ENCODE results near the gene GIMAP6.
"Not testable (repeated sequence)": the region's sequence is repeated elsewhere in the genome, so short reads cannot be mapped to it uniquely, and the experiment has no call there.

The GIMAP6 gene

DNA sequence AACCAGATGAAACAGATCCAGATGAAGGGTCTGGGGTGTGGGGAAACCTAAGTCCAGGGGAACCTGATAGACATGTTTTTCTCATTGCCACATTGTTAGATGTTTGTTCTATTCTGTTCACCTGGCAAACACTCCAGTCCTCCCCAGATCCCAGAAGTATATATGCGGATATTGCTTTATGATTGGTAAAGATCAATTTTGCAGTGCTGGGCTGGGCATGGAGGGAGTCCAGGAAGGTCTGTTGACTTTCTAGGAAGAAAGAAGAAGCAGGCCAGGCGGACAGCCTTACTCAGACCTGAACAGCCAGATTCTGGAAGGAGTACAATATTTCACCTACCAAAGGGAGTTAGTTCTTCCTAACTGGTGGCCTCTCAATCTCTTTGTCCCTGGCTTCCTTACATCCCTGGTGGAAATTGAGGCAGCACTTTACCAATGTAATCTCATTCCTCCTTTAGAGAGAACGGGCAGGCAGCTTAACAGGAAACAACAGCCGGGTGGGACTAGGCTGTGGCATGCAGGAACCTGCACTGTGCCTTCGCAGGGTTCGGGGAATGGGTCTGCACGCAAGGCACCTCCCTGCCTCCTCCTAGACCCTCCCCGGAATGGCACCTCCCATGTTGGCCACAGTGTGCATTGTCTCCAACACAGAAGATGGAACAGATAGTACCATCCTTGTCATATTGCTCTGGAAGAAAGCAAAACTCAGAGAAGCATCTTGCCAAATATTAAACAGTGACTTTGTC is 930 bp downstream of the GIMAP6 start:
- H3K4me3 ChIP-seq (ENCODE audit: low read depth, low read length), result no peak overlapping the region
- TF ChIP-seq, protein P1, sequence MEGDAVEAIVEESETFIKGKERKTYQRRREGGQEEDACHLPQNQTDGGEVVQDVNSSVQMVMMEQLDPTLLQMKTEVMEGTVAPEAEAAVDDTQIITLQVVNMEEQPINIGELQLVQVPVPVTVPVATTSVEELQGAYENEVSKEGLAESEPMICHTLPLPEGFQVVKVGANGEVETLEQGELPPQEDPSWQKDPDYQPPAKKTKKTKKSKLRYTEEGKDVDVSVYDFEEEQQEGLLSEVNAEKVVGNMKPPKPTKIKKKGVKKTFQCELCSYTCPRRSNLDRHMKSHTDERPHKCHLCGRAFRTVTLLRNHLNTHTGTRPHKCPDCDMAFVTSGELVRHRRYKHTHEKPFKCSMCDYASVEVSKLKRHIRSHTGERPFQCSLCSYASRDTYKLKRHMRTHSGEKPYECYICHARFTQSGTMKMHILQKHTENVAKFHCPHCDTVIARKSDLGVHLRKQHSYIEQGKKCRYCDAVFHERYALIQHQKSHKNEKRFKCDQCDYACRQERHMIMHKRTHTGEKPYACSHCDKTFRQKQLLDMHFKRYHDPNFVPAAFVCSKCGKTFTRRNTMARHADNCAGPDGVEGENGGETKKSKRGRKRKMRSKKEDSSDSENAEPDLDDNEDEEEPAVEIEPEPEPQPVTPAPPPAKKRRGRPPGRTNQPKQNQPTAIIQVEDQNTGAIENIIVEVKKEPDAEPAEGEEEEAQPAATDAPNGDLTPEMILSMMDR (IDR thresholded peaks at IDR 0.05; ENCODE audit: low read depth, low read length), result no peak

DNA sequence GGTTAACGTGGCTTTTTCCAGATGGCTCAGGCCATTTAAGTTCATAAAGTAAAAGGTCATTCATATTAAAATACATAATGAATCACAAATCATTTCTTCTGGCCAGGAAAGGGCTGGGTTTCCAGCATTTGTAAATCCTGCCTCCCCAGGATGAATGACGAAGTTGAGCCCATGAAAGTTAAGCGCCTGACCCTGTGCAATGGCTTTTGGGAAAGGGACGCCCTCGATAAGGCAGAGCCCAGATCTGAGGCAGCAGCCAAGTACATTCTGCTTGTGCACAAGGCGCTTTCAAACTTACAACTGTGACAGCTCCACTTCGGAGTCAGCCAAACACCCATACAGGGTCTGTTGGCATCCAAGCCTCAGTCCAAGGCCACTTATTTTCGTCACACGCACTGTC is 2.8 kb downstream of the GIMAP6 start:
- H3K4me3 ChIP-seq (ENCODE audit: low read depth, low read length), result no peak overlapping the region
- TF ChIP-seq, protein P1 (IDR thresholded peaks at IDR 0.05; ENCODE audit: low read depth, low read length), result no peak

DNA sequence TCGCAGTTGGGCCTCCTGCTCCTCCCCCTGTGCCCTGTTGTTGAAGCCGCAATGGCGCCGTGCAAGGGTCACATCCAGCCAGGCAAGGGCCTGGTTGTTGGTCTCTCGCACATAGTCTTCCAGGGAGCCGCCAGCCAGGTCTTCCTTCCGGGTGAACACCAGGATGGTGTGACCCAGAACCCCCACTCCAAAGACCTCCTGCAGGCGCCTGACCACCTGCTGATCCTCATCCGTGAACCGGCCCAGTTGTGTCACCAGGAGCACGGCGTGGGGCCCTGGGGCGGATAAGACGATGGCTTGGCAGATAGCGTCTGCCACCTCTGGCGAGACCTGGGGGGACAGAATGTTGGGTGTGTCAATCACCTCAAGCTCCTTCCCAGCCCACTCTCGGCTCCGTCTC is 4.2 kb downstream of the GIMAP6 start:
- no peak overlapping the region for H3K4me3 ChIP-seq (ENCODE audit: low read depth, low read length)
- TF ChIP-seq, protein P1 (IDR thresholded peaks at IDR 0.05; ENCODE audit: low read depth, low read length), result no peak

DNA sequence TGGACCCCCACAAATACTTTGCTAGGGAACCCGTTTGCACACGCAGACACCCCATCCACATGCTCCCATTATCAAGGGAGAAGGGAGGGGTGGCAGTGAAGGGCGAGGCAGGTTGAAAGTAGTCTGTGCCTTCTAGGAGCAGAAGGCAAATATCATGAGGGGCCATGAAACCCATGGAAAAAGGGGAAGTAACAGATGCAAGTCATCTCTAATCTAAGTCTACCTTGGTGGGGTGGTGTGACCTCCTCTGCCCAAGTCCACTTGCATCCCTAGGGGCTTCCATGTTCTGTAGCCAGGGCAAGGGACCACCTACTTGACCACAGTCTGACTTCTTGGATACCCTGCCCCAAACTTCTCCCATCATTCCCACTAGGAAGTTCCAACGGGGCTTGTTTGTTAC is 5.5 kb downstream of the GIMAP6 start:
- no peak overlapping the region for H3K4me3 ChIP-seq (ENCODE audit: low read depth, low read length)

GRCh38 chr7:150621376-150621775 is 10.8 kb downstream of the GIMAP6 start:
- no peak overlapping the region for H3K4me3 ChIP-seq (ENCODE audit: low read depth, low read length)
- TF ChIP-seq, protein P1 (IDR thresholded peaks at IDR 0.05; ENCODE audit: low read depth, low read length), result no peak

More for the DNA sequence above, 5.5 kb downstream of the GIMAP6 start:
- TF ChIP-seq, protein P1 (IDR thresholded peaks at IDR 0.05; ENCODE audit: low read depth, low read length), result no peak

DNA sequence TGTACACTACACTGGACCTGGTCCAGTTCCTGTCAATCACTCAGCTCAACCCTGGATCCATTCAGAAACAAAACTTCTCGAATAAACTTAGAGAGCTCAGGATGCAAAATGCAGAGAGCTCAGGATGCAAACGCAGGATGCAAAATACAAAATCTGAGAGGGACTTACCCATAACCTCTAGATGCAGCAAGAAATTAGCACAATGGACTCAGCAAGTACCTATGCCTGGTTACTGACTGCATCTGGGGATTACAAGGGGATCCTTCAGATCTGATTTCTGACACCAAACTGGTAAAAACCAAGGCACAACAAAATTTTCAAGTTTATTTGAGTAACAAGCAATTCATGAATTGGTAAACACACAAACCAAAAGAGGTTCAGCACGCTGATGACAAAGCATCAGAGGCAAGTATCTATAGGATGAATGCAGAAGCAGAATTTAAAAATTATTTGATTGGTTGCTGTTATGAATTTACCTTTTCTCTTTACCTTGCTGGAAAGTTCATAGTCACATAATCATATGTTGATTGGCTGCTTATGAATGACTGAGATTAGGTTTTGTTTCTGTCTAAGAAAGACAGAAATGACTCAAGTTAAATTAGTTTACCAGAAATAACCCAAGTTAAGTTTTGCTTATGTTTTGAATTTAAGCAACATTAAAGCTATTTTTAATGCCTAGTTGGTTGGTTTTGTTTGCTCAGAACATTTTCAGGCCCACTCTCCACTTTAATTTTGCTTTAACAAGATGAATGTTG is 11.4 kb downstream of the GIMAP6 start:
- TF ChIP-seq, protein P1 (IDR thresholded peaks at IDR 0.05; ENCODE audit: low read depth, low read length), result no peak
- H3K4me3 ChIP-seq (ENCODE audit: low read depth, low read length), result no peak overlapping the region

DNA sequence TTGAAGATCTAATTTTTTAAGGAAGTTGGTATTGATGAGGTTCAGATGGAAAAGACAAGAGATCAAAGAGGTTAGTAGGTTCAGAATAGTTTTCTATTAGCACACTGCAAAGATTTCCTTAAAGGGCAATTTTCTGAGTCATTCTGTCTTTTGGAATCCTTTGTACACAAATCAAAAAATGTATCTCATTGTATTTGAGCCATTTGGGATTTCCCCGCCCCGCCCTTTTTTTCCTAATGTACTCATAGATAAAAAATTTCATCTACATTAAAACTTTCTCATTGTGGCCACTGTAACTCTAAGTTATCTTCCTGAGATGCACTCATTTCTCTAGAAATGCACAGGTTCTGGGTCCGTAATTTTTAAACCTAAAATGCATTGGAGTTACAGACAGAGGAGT is 12.1 kb downstream of the GIMAP6 start:
- no peak overlapping the region for H3K4me3 ChIP-seq (ENCODE audit: low read depth, low read length)
- TF ChIP-seq, protein P1 (IDR thresholded peaks at IDR 0.05; ENCODE audit: low read depth, low read length), result no peak

DNA sequence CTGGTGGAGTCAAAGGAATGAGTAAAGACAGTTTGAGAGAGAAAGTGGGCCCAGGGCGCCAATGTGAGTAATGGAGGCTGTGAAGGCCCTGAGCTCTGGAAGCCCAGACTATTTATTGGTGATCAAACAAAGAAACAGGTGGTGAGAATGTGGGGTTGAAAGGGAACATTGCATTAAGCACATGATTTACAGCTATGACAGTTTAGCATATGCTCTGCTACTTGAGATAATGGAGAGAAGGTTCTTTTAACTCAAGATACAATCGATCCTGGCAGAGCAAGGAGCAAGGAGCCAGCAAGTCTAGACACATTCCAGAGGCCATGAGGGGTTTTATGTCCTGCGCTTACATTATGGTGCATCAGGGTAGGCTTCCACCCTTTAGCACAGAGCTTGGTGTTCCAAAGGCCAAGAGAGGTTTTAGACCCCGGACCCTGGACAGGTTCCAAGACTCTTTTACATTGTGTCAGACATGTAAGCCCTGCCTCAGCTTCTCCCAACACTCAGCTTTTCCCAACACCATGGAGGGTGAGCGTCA is 16.9 kb downstream of the GIMAP6 start:
- not testable (repeated sequence) for H3K4me3 ChIP-seq (ENCODE audit: low read depth, low read length)

GRCh38 chr7:150614426-150614825 is 17.8 kb downstream of the GIMAP6 start:
- not testable (repeated sequence) for H3K4me3 ChIP-seq (ENCODE audit: low read depth, low read length)
